Muscle of leg (tissue), 11 donors: ENCODE data around the gene PTCH1. TPM values are rescaled to one million over a fixed set of nuclear protein-coding genes. Genes with fewer than 3 reads are reported as not detected.

Experiments used
- DNase-seq: peaks from one replicate; pipeline ENCODE4 v3.0.0; 2013
- H3K27ac ChIP-seq: one replicate; pipeline ENCODE4 v1.5.1; 2013; ENCODE audit warnings: mild to moderate bottlenecking, low read length, control low read depth
- H3K27me3 ChIP-seq: one replicate; pipeline ENCODE4 v1.6.1; 2013; ENCODE audit warnings: low read length; ENCODE audit not compliant: control insufficient read depth, insufficient read depth
- H3K36me3 ChIP-seq: one replicate; pipeline ENCODE4 v1.6.1; 2013; ENCODE audit warnings: low read length; ENCODE audit not compliant: control insufficient read depth, insufficient read depth
- H3K4me1 ChIP-seq: one replicate; pipeline ENCODE4 v1.6.1; 2013; ENCODE audit warnings: low read length; ENCODE audit not compliant: control insufficient read depth, insufficient read depth
- H3K4me3 ChIP-seq: one replicate; pipeline ENCODE4 v1.5.1; 2013; ENCODE audit warnings: low read length, control low read depth
- H3K9me3 ChIP-seq: replicated peaks from 2 replicates; pipeline ENCODE4 v1.6.1; 2013; ENCODE audit warnings: low read depth, low read length; ENCODE audit not compliant: control insufficient read depth
- WGBS: methylation state at CpG from one replicate; pipeline ENCODE4 v1.1.5; 2013; ENCODE audit warnings: missing lambda C conversion rate; ENCODE audit not compliant: insufficient coverage; 5-methylcytosine and 5-hydroxymethylcytosine counted together
- polyA plus RNA-seq, 8 donors: library from polyadenylated mRNA; unstranded; fragments of 120-200 nt; gene quantifications; one replicate each; pipeline versions ENCODE4 v1.2.1 to v1.2.3, GENCODE V29; 2013; ENCODE audit warnings: inconsistent platforms in 1 of 8, low replicate concordance in 1 of 8; ENCODE audit not compliant: insufficient read length in 8 of 8, insufficient read depth in 1 of 8
- total RNA-seq: library from RNA; stranded (reverse); fragments of 120-200 nt; gene quantifications from one replicate; pipeline ENCODE4 v1.2.4, GENCODE V29; 2013

Gene PTCH1
- total and polyA plus RNA-seq, 9 donors, result 4.2 to 13.1 (median 6.7) TPM

GRCh38 chr9:95468791-95469190 is 48.0 kb downstream of the PTCH1 start:
- DNase-seq, result no peak
- H3K4me1 ChIP-seq, result peaks cover 2% of the 10 kb centered on the region
- H3K4me3 ChIP-seq, result no peak overlapping the region
- WGBS, result 89% methylated on average over 19 of the region's 19 CpGs
- peaks cover 42% of the 10 kb centered on the region for H3K36me3 ChIP-seq
- H3K27me3 ChIP-seq, result no peaks in the 10 kb centered on the region
- no peak overlapping the region for H3K27ac ChIP-seq
- no peaks in the 10 kb centered on the region for H3K9me3 ChIP-seq

- peaks cover 45% of the 10 kb centered on the region for H3K36me3 ChIP-seq
- no peaks in the 10 kb centered on the region for H3K9me3 ChIP-seq
- H3K27me3 ChIP-seq, result no peaks in the 10 kb centered on the region
- no CpG with 5 or more reads among the region's 4 CpGs for WGBS
- H3K4me3 ChIP-seq, result no peak overlapping the region
- H3K27ac ChIP-seq, result no peak overlapping the region
- peaks cover 32% of the 10 kb centered on the region for H3K4me1 ChIP-seq
- no peak for DNase-seq
Measured at GRCh38 chr9:95465115-95465514, 51.7 kb downstream of the PTCH1 start.

- 52% methylated on average over 5 of the region's 21 CpGs for WGBS
- Histone ChIP-seq H3K9me3 (no peaks in the 10 kb centered on the region), H3K27me3 (no peaks in the 10 kb centered on the region), H3K36me3 (peaks cover 38% of the 10 kb centered on the region), H3K4me1 (peaks cover 35% of the 10 kb centered on the region), H3K27ac (peak overlapping the region; percentile 91), H3K4me3 (peak overlapping the region; percentile 10)
- no peak for DNase-seq
Measured at GRCh38 chr9:95463148-95464060, 53.4 kb downstream of the PTCH1 start.

GRCh38 chr9:95462249-95463147 is 54.3 kb downstream of the PTCH1 start:
- H3K4me1 ChIP-seq, result peaks cover 35% of the 10 kb centered on the region
- WGBS, result 9% methylated on average over 14 of the region's 30 CpGs
- peak; percentile 94 for DNase-seq
- peak overlapping the region; percentile 91 for H3K27ac ChIP-seq
- no peaks in the 10 kb centered on the region for H3K27me3 ChIP-seq
- no peaks in the 10 kb centered on the region for H3K9me3 ChIP-seq
- H3K4me3 ChIP-seq, result peak overlapping the region; percentile 29
- peaks cover 38% of the 10 kb centered on the region for H3K36me3 ChIP-seq

- Histone ChIP-seq H3K9me3 (no peaks in the 10 kb centered on the region), H3K27me3 (no peaks in the 10 kb centered on the region), H3K4me3 (no peak overlapping the region), H3K4me1 (peaks cover 35% of the 10 kb centered on the region), H3K36me3 (peaks cover 34% of the 10 kb centered on the region), H3K27ac (peak overlapping the region; percentile 91)
- 84% methylated on average over 8 of the region's 17 CpGs for WGBS
- no peak for DNase-seq
Measured at GRCh38 chr9:95461448-95462248, 55.1 kb downstream of the PTCH1 start.

GRCh38 chr9:95460518-95461164 is 56.1 kb downstream of the PTCH1 start:
- Histone ChIP-seq H3K36me3 (peaks cover 38% of the 10 kb centered on the region), H3K27ac (no peak overlapping the region), H3K4me1 (peaks cover 35% of the 10 kb centered on the region), H3K27me3 (no peaks in the 10 kb centered on the region), H3K4me3 (no peak overlapping the region), H3K9me3 (no peaks in the 10 kb centered on the region)
- DNase-seq, result peak; percentile 63
- 57% methylated on average over 2 of the region's 13 CpGs for WGBS

GRCh38 chr9:95459851-95460517 is 56.8 kb downstream of the PTCH1 start:
- Histone ChIP-seq H3K27me3 (no peaks in the 10 kb centered on the region), H3K27ac (no peak overlapping the region), H3K36me3 (peaks cover 40% of the 10 kb centered on the region), H3K9me3 (no peaks in the 10 kb centered on the region), H3K4me3 (no peak overlapping the region), H3K4me1 (peaks cover 35% of the 10 kb centered on the region)
- DNase-seq, result peak; percentile 37
- WGBS, result 55% methylated on average over 6 of the region's 19 CpGs

GRCh38 chr9:95459178-95459577 is 57.6 kb downstream of the PTCH1 start:
- 86% methylated on average over 7 of the region's 13 CpGs for WGBS
- no peak for DNase-seq
- peaks cover 38% of the 10 kb centered on the region for H3K36me3 ChIP-seq

GRCh38 chr9:95458666-95459065 is 58.1 kb downstream of the PTCH1 start:
- Histone ChIP-seq H3K9me3 (no peaks in the 10 kb centered on the region), H3K36me3 (peaks cover 43% of the 10 kb centered on the region), H3K4me1 (peaks cover 32% of the 10 kb centered on the region), H3K27ac (no peak overlapping the region), H3K4me3 (no peak overlapping the region), H3K27me3 (no peaks in the 10 kb centered on the region)
- DNase-seq, result peak; percentile 19
- WGBS, result 54% methylated on average over 3 of the region's 6 CpGs

More at GRCh38 chr9:95459178-95459577, 57.6 kb downstream of the PTCH1 start:
- Histone ChIP-seq H3K4me1 (peaks cover 35% of the 10 kb centered on the region), H3K27ac (no peak overlapping the region), H3K27me3 (no peaks in the 10 kb centered on the region), H3K4me3 (no peak overlapping the region), H3K9me3 (no peaks in the 10 kb centered on the region)
